Pancreas (tissue), 10 donors: ENCODE data around the gene ACAD9. TPM values are rescaled to one million over a fixed set of nuclear protein-coding genes. Genes with fewer than 3 reads are reported as not detected.
"Not testable (repeated sequence)": the region's sequence is repeated elsewhere in the genome, so short reads cannot be mapped to it uniquely, and the experiment has no call there.

Source experiments
- ATAC-seq, 4 donors: fragments of 200-7000 bp; cut with Tn5 transposase; one replicate each; pipeline versions ENCODE4 v1.8.0 to v1.9.1; 2020; ENCODE audit warnings: mild to moderate bottlenecking in 4 of 4, moderate library complexity in 4 of 4
- DNase-seq, 6 donors: peaks; one replicate each; pipeline ENCODE4 v3.0.0-alpha.2; 2020
- FAIRE-seq: peaks from 2 replicates; lab custom pipeline; 2012; peaks lifted over from hg19 to GRCh38; lab: Jason Lieb, UNC
- H3K27ac ChIP-seq, 4 donors: fragments of 200-600 bp; sonication (generic); 1 replicate in 3 of 4; 2 replicates in 1 of 4; pipeline versions ENCODE4 v1.5.0 to v1.8.0; 2020
- H3K27me3 ChIP-seq, 4 donors: fragments of 200-600 bp; one replicate each; pipeline ENCODE4 v1.8.0; 2021
- H3K36me3 ChIP-seq, 3 donors: fragments of 200-600 bp; sonication (generic) in 1 of 3; one replicate each; pipeline versions ENCODE4 v1.5.0 to v1.8.0; 2020 to 2021
- H3K4me1 ChIP-seq, 3 donors: fragments of 200-600 bp; one replicate each; pipeline ENCODE4 v1.8.0; 2021
- H3K4me3 ChIP-seq, 4 donors: fragments of 200-600 bp; sonication (generic) in 2 of 4; one replicate each; pipeline versions ENCODE4 v1.5.0 to v1.8.0; 2020 to 2021
- H3K9me3 ChIP-seq, 4 donors: fragments of 200-600 bp; one replicate each; pipeline ENCODE4 v1.8.0; 2021
- CTCF ChIP-seq, 4 donors: fragments of 200-600 bp; sonication (generic) in 3 of 4; IDR thresholded peaks; one replicate each; pipeline versions ENCODE4 v1.5.0 to v1.8.0; 2021; ENCODE audit warnings: antibody characterized with exemption in 4 of 4
- WGBS, 2 donors: extraction: QIAGEN DNeasy Blood & Tissue Kit; methylation state at CpG; one replicate each; pipeline ENCODE4 v1.1.7; 2013; 5-methylcytosine and 5-hydroxymethylcytosine counted together
- intact Hi-C, 3 donors: fragments of 100-400 bp; cut with DNase I; formaldehyde crosslinking; loops; one replicate each; pipeline versions ENCODE4 v1.11.1 to v1.14.2; 2022
- polyA plus RNA-seq, 2 donors: library from polyadenylated mRNA; stranded (reverse); fragments of 200-250 nt; gene quantifications; one replicate each; pipeline ENCODE4 v1.2.3, GENCODE V29; 2013
- total RNA-seq, 6 donors: library from RNA; stranded (reverse); fragmentation: NEBNext Ultra II Directional in 4 of 6; extraction: Animal tissue kit (Norgen Biotek cat#: 25700) in 4 of 6; gene quantifications; one replicate each; pipeline versions ENCODE4 v1.2.1 to v1.2.4, GENCODE V29; 2021 to 2023
- donor health status: healthy with polysubstance abuse.
- donor health status: DM: no; HTN: no; CAD: no; lungs with moderate emphysema.
- donor health status: DM: no; HTN: no; CAD: no.
- donor health status: control.
- donor health status: control.
- donor health status: Bipolar disorder and iron deficiency.
- donor health status: DM: yes; HTN: yes; CAD: no.
- donor health status: DM: no; HTN: no; CAD: no.
- donor health status: DM: no; HTN: no; CAD: no.
- donor health status: DM: yes; HTN: yes; CAD: no.

ACAD9 gene
- total and polyA plus RNA-seq, 8 donors: 18.0 to 30.5 (median 24.4) TPM

GRCh38 chr3:128919988-128920387 is 40.6 kb downstream of the ACAD9 start:
- Histone ChIP-seq H3K27me3 (no peaks in the 10 kb centered on the region), H3K4me3 (no peak overlapping the region), H3K36me3 (peaks cover 0 to 11% (median 5%) of the 10 kb centered on the region in 3 donors), H3K27ac (no peak overlapping the region), H3K9me3 (no peaks in the 10 kb centered on the region), H3K4me1 (no peaks in the 10 kb centered on the region)
- WGBS, 2 donors: 95 to 96% methylated on average over 1 of the region's 1 CpG
- no peak for TF ChIP-seq CTCF (IDR thresholded peaks at IDR 0.05)
- intact Hi-C loops: no loop called here
- ATAC-seq (no peak), FAIRE-seq (no peak), DNase-seq (no peak)

GRCh38 chr3:128922804-128923459 is 43.5 kb downstream of the ACAD9 start:
- FAIRE-seq (no peak), DNase-seq (no peak), ATAC-seq (no peak)
- no peak for TF ChIP-seq CTCF (IDR thresholded peaks at IDR 0.05)
- Histone ChIP-seq H3K27me3 (no peaks in the 10 kb centered on the region), H3K4me1 (no peaks in the 10 kb centered on the region), H3K4me3 (no peak overlapping the region), H3K27ac (no peak overlapping the region), H3K9me3 (no peaks in the 10 kb centered on the region), H3K36me3 (peaks cover 0 to under 1% (median 0%) of the 10 kb centered on the region in 3 donors)
- intact Hi-C loops: no loop called here
- 78 to 89% methylated on average over 10 of the region's 10 CpGs for WGBS, 2 donors

- WGBS, 2 donors: 86 to 99% methylated on average over 2 of the region's 2 CpGs
- Histone ChIP-seq H3K27ac (no peak overlapping the region), H3K4me3 (no peak overlapping the region), H3K36me3 (no peaks in the 10 kb centered on the region), H3K4me1 (no peaks in the 10 kb centered on the region), H3K27me3 (no peaks in the 10 kb centered on the region), H3K9me3 (no peaks in the 10 kb centered on the region)
- no peak for TF ChIP-seq CTCF (IDR thresholded peaks at IDR 0.05)
- no peak for FAIRE-seq
- intact Hi-C loops: no loop called here
- no peak for ATAC-seq
- DNase-seq: no peak
Observed at GRCh38 chr3:128923576-128923975, 44.2 kb downstream of the ACAD9 start.

GRCh38 chr3:128923986-128924385 is 44.6 kb downstream of the ACAD9 start:
- DNase-seq, H3K27ac ChIP-seq, intact Hi-C loops, H3K27me3 ChIP-seq, H3K9me3 ChIP-seq, ATAC-seq, H3K4me1 ChIP-seq, FAIRE-seq, H3K36me3 ChIP-seq, H3K4me3 ChIP-seq: not testable (repeated sequence)
- WGBS, 2 donors: 86 to 96% methylated on average over 6 of the region's 6 CpGs

- ATAC-seq: no peak
- no peak for DNase-seq
- no peak for TF ChIP-seq CTCF (IDR thresholded peaks at IDR 0.05)
- H3K4me3 ChIP-seq: no peak overlapping the region
- 88 to 92% methylated on average over 3 of the region's 3 CpGs for WGBS, 2 donors
- FAIRE-seq: no peak
- H3K4me1 ChIP-seq: no peaks in the 10 kb centered on the region
- H3K36me3 ChIP-seq: no peaks in the 10 kb centered on the region
- intact Hi-C loops: no loop called here
- no peaks in the 10 kb centered on the region for H3K9me3 ChIP-seq
- no peaks in the 10 kb centered on the region for H3K27me3 ChIP-seq
- H3K27ac ChIP-seq: no peak overlapping the region
Observed at GRCh38 chr3:128929364-128929763, 49.9 kb downstream of the ACAD9 start.
